Activated CD4-positive, alpha-beta T cell treated with anti-CD3 and anti-CD28 coated beads, Interleukin-2, amount 10 ng/mL, durations not matched to agents 7 days and 5 days (primary cell): ENCODE measurements around the gene MOB4. TPM values are rescaled to one million over a fixed set of nuclear protein-coding genes. Genes with fewer than 3 reads are reported as not detected.
"Not testable (repeated sequence)": the region's sequence is repeated elsewhere in the genome, so short reads cannot be mapped to it uniquely, and the experiment has no call there.

Experiments used
- CTCF ChIA-PET: fragments of 350-600 bp; sonication (Branson Sonifier 250); formaldehyde crosslinking; loops from one replicate; lab custom pipeline; 2021; ENCODE audit warnings: antibody characterized with exemption; lab: Charles Lee
- POLR2A ChIA-PET: fragments of 350-600 bp; sonication (Branson Sonifier 250); formaldehyde crosslinking; loops from one replicate; lab custom pipeline; 2021; ENCODE audit warnings: antibody characterized with exemption; lab: Charles Lee
- DNase-seq: peaks from one replicate; pipeline ENCODE4 v3.0.0-alpha.2; 2020
- H3K27ac Mint-ChIP-seq: one replicate; pipeline ENCODE4 v1.8.0; 2021; ENCODE audit warnings: mild to moderate bottlenecking, moderate library complexity, mixed read lengths
- H3K27me3 Mint-ChIP-seq: one replicate; pipeline ENCODE4 v1.8.0; 2021; ENCODE audit warnings: mixed read lengths
- H3K36me3 Mint-ChIP-seq: one replicate; pipeline ENCODE4 v1.8.0; 2021; ENCODE audit warnings: low read depth, mixed read lengths
- H3K4me1 Mint-ChIP-seq: one replicate; pipeline ENCODE4 v1.8.0; 2021; ENCODE audit warnings: mixed read lengths
- H3K4me3 Mint-ChIP-seq: one replicate; pipeline ENCODE4 v1.8.0; 2021; ENCODE audit warnings: mild to moderate bottlenecking, moderate library complexity, mixed read lengths
- H3K9me3 Mint-ChIP-seq: one replicate; pipeline ENCODE4 v1.8.0; 2021; ENCODE audit warnings: mixed read lengths
- total RNA-seq, 2 experiments: library from RNA; stranded (reverse); gene quantifications; one replicate each; pipeline ENCODE4 v1.2.3, GENCODE V29; 2021

The MOB4 gene
- total RNA-seq, 2 experiments from 2014 or later: 17.1 to 18.9 TPM

DNA sequence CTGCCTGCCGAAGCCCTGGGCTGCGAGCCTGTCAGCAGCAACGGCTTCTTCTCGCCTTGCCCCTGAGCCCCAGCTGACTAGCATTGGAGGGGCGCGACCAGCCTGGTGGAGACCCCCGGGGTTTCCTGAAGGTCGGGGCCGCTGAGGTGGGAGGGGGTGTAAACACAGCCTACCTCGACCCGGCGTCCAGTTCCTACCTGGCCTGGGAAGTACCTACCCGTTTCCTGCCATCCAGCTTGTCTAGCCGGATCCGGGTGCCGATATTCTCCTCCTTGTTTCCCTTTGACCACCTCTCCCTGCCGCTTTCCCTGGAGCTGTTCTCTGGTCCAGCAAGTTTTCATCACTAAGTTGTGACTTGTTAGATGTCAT lies 511 bp downstream of the MOB4 start:
- DNase-seq: peak; percentile 29
- POLR2A ChIA-PET: interaction anchor here (0.7 to 1.3 kb wide), 6 partner anchors 15 to 82 kb away, joined by 3 to 5 read pairs (median 3); partner anchors contain the start of genes COQ10B, HSPD1 and HSPE1
- Mint-ChIP-seq H3K9me3 (peaks cover 4% of the 10 kb centered on the region), H3K27ac (peak overlapping the region; percentile 98), H3K36me3 (peaks cover 16% of the 10 kb centered on the region), H3K27me3 (no peaks in the 10 kb centered on the region), H3K4me1 (peaks cover 35% of the 10 kb centered on the region), H3K4me3 (peak overlapping the region; percentile 91)
- CTCF ChIA-PET: interaction anchor here (0.6 to 2.2 kb wide), 6 partner anchors 9 to 17 kb away, joined by 3 to 8 read pairs (median 4); partner anchors contain the start of genes HSPD1 and HSPE1

DNA sequence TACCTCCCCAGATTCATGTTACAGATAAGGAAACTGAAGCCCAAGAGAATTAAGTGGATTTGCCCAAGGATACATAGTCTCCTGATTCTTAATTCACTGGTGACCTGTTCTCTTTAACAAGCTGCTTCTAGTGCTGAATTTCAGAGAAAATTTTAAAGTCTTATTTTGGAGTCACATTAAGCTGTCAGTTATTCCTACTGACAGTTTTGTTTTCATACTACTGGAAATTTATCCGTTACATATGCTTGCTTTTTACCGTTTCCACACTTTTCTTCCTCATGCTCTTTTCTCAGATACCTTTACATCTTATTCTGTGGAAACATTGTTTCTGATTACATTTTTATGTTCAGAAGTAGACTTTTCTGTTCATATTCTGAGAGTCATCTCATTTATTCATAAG lies 1.3 kb downstream of the MOB4 start:
- peak overlapping the region; percentile 98 for H3K27ac Mint-ChIP-seq
- H3K36me3 Mint-ChIP-seq: peaks cover 20% of the 10 kb centered on the region
- DNase-seq: no peak
- no peaks in the 10 kb centered on the region for H3K27me3 Mint-ChIP-seq
- ChIA-PET POLR2A (interaction anchor here (1.3 kb wide), 1 partner anchor 19 kb away, joined by 3 read pairs; no protein-coding TSS in a partner anchor), CTCF (interaction anchor here (1.1 to 2.2 kb wide), 4 partner anchors 10 to 17 kb away, joined by 3 to 6 read pairs (median 4); partner anchors contain the start of genes HSPD1 and HSPE1)
- peaks cover 4% of the 10 kb centered on the region for H3K9me3 Mint-ChIP-seq
- H3K4me3 Mint-ChIP-seq: peak overlapping the region; percentile 91
- H3K4me1 Mint-ChIP-seq: peaks cover 38% of the 10 kb centered on the region

- Mint-ChIP-seq H3K9me3 (no peaks in the 10 kb centered on the region), H3K27me3 (no peaks in the 10 kb centered on the region), H3K4me1 (peaks cover 20% of the 10 kb centered on the region), H3K36me3 (peaks cover 66% of the 10 kb centered on the region), H3K27ac (no peak overlapping the region), H3K4me3 (no peak overlapping the region)
- ChIA-PET POLR2A (no interaction called here), CTCF (no interaction called here)
- no peak for DNase-seq
These were observed 22.5 kb downstream of the MOB4 start for GRCh38 chr2:197538412-197538811.

GRCh38 chr2:197539734-197540133 lies 23.9 kb downstream of the MOB4 start:
- no peak for DNase-seq
- ChIA-PET POLR2A (interaction anchor here (0.7 kb wide), 1 partner anchor 238 kb away, joined by 5 read pairs; no protein-coding TSS in a partner anchor), CTCF (no interaction called here)
- Mint-ChIP-seq H3K4me3 (no peak overlapping the region), H3K9me3 (no peaks in the 10 kb centered on the region), H3K4me1 (peaks cover 10% of the 10 kb centered on the region), H3K27me3 (no peaks in the 10 kb centered on the region), H3K36me3 (peaks cover 60% of the 10 kb centered on the region), H3K27ac (no peak overlapping the region)

- Mint-ChIP-seq H3K36me3 (peaks cover 55% of the 10 kb centered on the region), H3K27ac (no peak overlapping the region), H3K4me1 (peaks cover 11% of the 10 kb centered on the region), H3K4me3 (no peak overlapping the region), H3K9me3 (no peaks in the 10 kb centered on the region), H3K27me3 (no peaks in the 10 kb centered on the region)
- DNase-seq: no peak
- CTCF ChIA-PET: interaction anchor here (0.9 kb wide), 1 partner anchor 652 kb away, joined by 3 read pairs; no protein-coding TSS in a partner anchor
- POLR2A ChIA-PET: no interaction called here
These were observed 27.3 kb downstream of the MOB4 start for GRCh38 chr2:197543206-197543605.

DNA sequence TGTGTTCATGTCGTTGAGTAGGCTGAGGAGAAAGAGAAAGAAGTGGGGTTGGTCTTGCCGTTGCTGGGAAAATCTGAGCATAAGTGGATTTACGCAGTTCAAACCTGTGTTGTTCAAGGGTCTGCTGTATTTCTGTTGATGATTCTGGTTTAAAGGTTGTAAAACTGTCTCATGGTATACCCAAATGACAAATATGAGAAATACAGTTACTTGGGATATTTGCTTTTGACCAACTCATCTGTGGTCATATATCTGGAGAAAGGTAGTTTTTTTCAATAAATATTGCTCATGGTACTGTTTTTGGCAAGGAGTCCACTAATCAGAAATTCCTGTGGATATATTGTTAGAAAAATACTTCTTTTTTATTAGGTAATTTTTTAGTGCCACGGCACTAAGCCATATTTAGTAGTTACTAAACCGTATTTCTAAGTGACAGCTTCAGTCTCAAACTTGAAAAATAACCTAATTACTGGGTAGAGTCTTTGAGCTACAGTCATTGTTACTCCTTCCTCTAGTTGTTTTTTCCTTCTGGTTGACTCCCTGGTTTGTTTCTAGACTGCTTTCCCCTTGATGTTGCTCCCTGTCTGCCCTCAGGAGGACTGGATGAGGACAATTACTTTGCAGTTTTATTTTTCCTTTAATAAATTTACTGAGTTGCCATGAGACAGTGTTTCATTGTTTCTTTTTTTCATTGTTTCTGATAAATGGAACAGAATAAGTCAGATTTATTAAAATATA lies 31.5 kb downstream of the MOB4 start:
- peak overlapping the region; percentile 38 for H3K27ac Mint-ChIP-seq
- H3K36me3 Mint-ChIP-seq: peaks cover 40% of the 10 kb centered on the region
- no peak overlapping the region for H3K4me3 Mint-ChIP-seq
- peaks cover 5% of the 10 kb centered on the region for H3K4me1 Mint-ChIP-seq
- H3K9me3 Mint-ChIP-seq: no peaks in the 10 kb centered on the region
- no peak for DNase-seq
- POLR2A ChIA-PET: no interaction called here
- no peaks in the 10 kb centered on the region for H3K27me3 Mint-ChIP-seq
- CTCF ChIA-PET: no interaction called here

GRCh38 chr2:197548582-197548981 lies 32.7 kb downstream of the MOB4 start:
- no peak for DNase-seq
- ChIA-PET POLR2A (no interaction called here), CTCF (interaction anchor here (1.0 kb wide), 1 partner anchor 40 kb away, joined by 4 read pairs; no protein-coding TSS in a partner anchor)
- Mint-ChIP-seq H3K27ac (no peak overlapping the region), H3K4me3 (no peak overlapping the region), H3K9me3 (no peaks in the 10 kb centered on the region), H3K27me3 (no peaks in the 10 kb centered on the region), H3K36me3 (peaks cover 42% of the 10 kb centered on the region), H3K4me1 (peaks cover 5% of the 10 kb centered on the region)

DNA sequence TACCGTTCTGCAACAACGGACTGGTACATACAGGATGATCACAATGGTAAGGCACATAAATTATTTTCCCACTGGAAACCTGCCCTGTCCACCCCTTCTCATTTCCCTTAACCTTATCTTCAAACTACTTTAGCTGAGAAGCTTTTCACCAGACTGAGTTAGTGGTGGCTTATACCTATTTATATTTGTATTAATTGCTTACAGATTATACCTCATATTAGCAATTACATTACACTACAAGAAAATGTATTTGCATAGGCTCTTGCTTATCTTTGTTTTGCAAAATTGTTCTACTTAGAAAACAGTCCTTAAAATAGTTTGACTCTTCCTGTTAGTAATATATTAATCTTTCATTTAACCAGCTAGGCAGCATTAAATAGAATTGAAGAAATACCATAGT lies 35.4 kb downstream of the MOB4 start:
- POLR2A ChIA-PET, H3K4me3 Mint-ChIP-seq, DNase-seq, H3K4me1 Mint-ChIP-seq, H3K9me3 Mint-ChIP-seq, CTCF ChIA-PET, H3K27me3 Mint-ChIP-seq, H3K27ac Mint-ChIP-seq: not testable (repeated sequence)
- peaks cover 42% of the 10 kb centered on the region for H3K36me3 Mint-ChIP-seq

DNA sequence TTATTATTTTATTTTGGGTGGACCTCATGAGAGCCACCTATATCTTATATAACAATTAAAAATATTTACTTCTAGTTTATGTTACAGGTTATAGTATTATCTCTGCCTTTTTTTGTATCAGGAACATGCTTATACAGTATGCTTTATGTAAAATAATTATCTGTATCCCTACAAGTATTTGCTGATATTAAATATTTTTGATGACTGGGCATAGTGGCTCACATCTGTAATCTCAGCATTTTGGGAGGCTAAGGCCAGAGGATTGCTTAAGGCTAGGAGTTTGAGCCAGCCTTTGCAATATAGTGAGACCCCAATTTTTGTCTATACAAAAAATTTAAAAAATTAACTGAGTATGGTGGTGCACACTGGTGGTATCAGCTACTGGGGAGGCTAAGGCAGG lies 39.6 kb downstream of the MOB4 start:
- ChIA-PET POLR2A (no interaction called here), CTCF (no interaction called here)
- H3K27ac Mint-ChIP-seq: no peak overlapping the region
- no peak overlapping the region for H3K4me3 Mint-ChIP-seq
- DNase-seq: no peak
- peaks cover 26% of the 10 kb centered on the region for H3K36me3 Mint-ChIP-seq
- H3K27me3 Mint-ChIP-seq: no peaks in the 10 kb centered on the region
- H3K4me1 Mint-ChIP-seq: no peaks in the 10 kb centered on the region
- H3K9me3 Mint-ChIP-seq: peaks cover 2% of the 10 kb centered on the region

DNA sequence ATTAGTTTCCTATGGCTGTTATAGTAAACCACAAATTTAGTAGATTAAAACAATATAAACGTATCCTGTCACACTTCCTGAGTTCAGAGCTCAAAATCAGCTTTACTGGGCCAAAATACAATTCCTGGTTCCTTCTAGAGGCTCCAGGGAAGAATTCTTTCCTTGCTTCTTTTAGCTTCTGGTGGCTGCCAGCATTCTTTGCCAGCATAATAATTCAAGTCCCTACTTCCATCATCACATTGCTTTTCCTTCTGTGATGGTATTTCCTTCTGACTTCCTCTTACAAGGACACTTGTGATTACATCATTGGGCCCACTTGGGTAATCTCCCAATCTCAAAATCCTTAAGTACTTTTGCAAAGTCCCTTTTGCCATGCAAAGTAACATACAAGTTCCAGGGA lies 40.6 kb downstream of the MOB4 start:
- ChIA-PET CTCF (no interaction called here), POLR2A (no interaction called here)
- Mint-ChIP-seq H3K4me1 (no peaks in the 10 kb centered on the region), H3K27me3 (no peaks in the 10 kb centered on the region), H3K27ac (no peak overlapping the region), H3K36me3 (peaks cover 36% of the 10 kb centered on the region), H3K9me3 (peaks cover 2% of the 10 kb centered on the region), H3K4me3 (no peak overlapping the region)
- DNase-seq: no peak

DNA sequence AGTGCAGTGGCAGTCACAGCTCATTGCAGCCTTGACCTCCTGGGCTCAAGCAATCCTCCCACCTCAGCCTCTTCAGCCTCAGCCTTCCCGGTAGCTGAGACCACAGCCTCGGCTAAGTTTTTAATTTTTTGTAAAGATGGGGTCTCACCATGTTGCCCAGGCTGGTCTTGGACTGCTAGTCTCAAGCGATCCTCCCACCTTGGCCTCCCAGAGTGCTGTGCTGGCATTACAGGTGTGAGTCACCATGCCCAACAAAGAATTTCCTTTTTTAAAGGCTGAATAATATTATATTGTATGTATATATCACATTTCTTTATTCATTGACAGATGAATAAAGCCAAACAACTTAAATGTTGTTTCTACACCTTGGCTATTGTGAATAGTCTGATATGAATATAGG lies 42.5 kb downstream of the MOB4 start:
- ChIA-PET POLR2A (no interaction called here), CTCF (no interaction called here)
- Mint-ChIP-seq H3K4me1 (no peaks in the 10 kb centered on the region), H3K36me3 (peaks cover 40% of the 10 kb centered on the region), H3K27ac (no peak overlapping the region), H3K27me3 (no peaks in the 10 kb centered on the region), H3K4me3 (no peak overlapping the region), H3K9me3 (peaks cover 2% of the 10 kb centered on the region)
- no peak for DNase-seq

GRCh38 chr2:197559681-197560080 lies 43.8 kb downstream of the MOB4 start:
- POLR2A ChIA-PET: no interaction called here
- CTCF ChIA-PET: interaction anchor here (0.5 to 0.6 kb wide), 2 partner anchors 169 to 745 kb away, joined by 3 read pairs; no protein-coding TSS in a partner anchor
- Mint-ChIP-seq H3K27ac (no peak overlapping the region), H3K9me3 (peaks cover 3% of the 10 kb centered on the region), H3K4me3 (no peak overlapping the region), H3K27me3 (no peaks in the 10 kb centered on the region), H3K4me1 (no peaks in the 10 kb centered on the region), H3K36me3 (peaks cover 44% of the 10 kb centered on the region)
- no peak for DNase-seq

DNA sequence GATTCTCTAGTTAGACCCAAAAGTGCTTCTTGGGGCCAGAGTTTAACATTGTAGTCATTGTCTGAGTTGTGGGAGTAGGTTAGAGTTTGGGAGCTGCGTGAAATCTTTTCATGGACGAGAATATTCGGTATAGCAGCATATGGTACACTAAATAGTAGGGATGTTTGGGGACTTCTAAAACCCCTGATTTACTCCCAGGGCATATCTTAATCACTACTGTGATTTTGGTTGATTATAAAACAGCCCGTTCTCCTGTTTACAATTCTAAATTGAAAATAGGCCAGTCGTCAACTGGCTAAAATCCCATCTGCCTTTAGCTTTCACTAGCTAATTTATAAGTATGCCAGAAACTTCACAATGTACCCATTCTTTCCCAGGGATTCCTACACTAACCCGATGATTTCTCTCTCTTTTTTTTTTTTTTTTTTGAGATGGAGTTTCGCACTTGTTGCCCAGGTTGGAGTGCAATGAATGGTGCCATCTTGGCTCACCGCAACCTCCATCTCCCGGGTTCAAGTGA lies 44.3 kb downstream of the MOB4 start:
- POLR2A ChIA-PET: no interaction called here
- Mint-ChIP-seq H3K27ac (no peak overlapping the region), H3K36me3 (peaks cover 48% of the 10 kb centered on the region), H3K4me3 (no peak overlapping the region), H3K4me1 (no peaks in the 10 kb centered on the region), H3K27me3 (no peaks in the 10 kb centered on the region), H3K9me3 (peaks cover 3% of the 10 kb centered on the region)
- CTCF ChIA-PET: interaction anchor here (0.5 to 0.6 kb wide), 2 partner anchors 168 to 746 kb away, joined by 3 read pairs; no protein-coding TSS in a partner anchor
- no peak for DNase-seq
